ENCODE results near the gene DSCAML1.

GRCh38 chr11:117511483-117511930 is 285.5 kb downstream of the DSCAML1 start:
- TF ChIP-seq CTCF (IDR thresholded peaks at IDR 0.05 in 2 of 3, conservative IDR thresholded peaks at IDR 0.05 in 1 of 3; ENCODE audit: borderline replicate concordance in 1 of 3, insufficient read depth in 1 of 3, low read depth in 2 of 3, low read length in 2 of 3) (no peak), POLR2AphosphoS5 (IDR thresholded peaks at IDR 0.05; ENCODE audit: low read depth, low read length) (no peak)

Data from HCT116 (cell line).